OCI-LY7 (cell line): ENCODE measurements around the gene ALOX15B. TPM values are rescaled to one million over a fixed set of nuclear protein-coding genes. Genes with fewer than 3 reads are reported as not detected.
"Not testable (repeated sequence)": the region's sequence is repeated elsewhere in the genome, so short reads cannot be mapped to it uniquely, and the experiment has no call there.

Experiments used
- BruUV-seq: library from RNA; stranded (reverse); fragments of 400-500 nt; replicated peaks from 2 replicates; lab custom pipeline; 2021; lab: Mats Ljungman, UMichigan
- CTCF ChIA-PET: fragments of 300-600 bp; sonication (Branson Sonifier 250); formaldehyde crosslinking; loops from one replicate; lab custom pipeline; 2022; ENCODE audit warnings: antibody characterized with exemption; ENCODE audit not compliant: unreplicated experiment; lab: Charles Lee
- POLR2A ChIA-PET: fragments of 300-600 bp; sonication (Branson Sonifier 250); formaldehyde crosslinking; loops from one replicate; lab custom pipeline; 2022; ENCODE audit warnings: antibody characterized with exemption; lab: Charles Lee
- DNase-seq: peaks from one replicate; pipeline ENCODE4 v3.0.0-alpha.2; 2015; ENCODE audit warnings: low spot score
- H2AFZ ChIP-seq: fragments of 200-600 bp; sonication (generic), shearing (Covaris generic); 2 replicates; pipeline ENCODE4 v1.6.1; 2014; ENCODE audit warnings: mild to moderate bottlenecking, antibody characterized with exemption, low read length, moderate library complexity
- H3K27ac ChIP-seq: fragments of 200-600 bp; sonication (generic); 2 replicates; pipeline ENCODE4 v1.5.1; 2014; ENCODE audit warnings: mixed run types, low read depth, mild to moderate bottlenecking, moderate library complexity, low read length, inconsistent platforms; ENCODE audit not compliant: poor library complexity, severe bottlenecking
- H3K36me3 ChIP-seq: fragments of 200-600 bp; sonication (generic); 2 replicates; pipeline ENCODE4 v1.6.1; 2014; ENCODE audit warnings: mild to moderate bottlenecking, antibody characterized with exemption, low read length, moderate library complexity, mixed read lengths; ENCODE audit not compliant: insufficient read depth
- H3K4me1 ChIP-seq: fragments of 200-600 bp; sonication (generic); 2 replicates; pipeline ENCODE4 v1.5.1; 2014; ENCODE audit warnings: mild to moderate bottlenecking, low read length; ENCODE audit not compliant: insufficient read depth, poor library complexity, severe bottlenecking
- H3K4me2 ChIP-seq: fragments of 200-600 bp; sonication (generic); 2 replicates; pipeline ENCODE4 v1.6.1; 2014; ENCODE audit warnings: mild to moderate bottlenecking, low read length
- H3K4me3 ChIP-seq: fragments of 200-600 bp; sonication (generic); 2 replicates; pipeline ENCODE4 v1.5.1; 2014; ENCODE audit warnings: mild to moderate bottlenecking, low read depth, low read length; ENCODE audit not compliant: poor library complexity, severe bottlenecking
- H3K79me2 ChIP-seq: fragments of 200-600 bp; sonication (generic); 2 replicates; pipeline ENCODE4 v1.6.1; 2016; ENCODE audit warnings: low read depth, mild to moderate bottlenecking, low read length, moderate library complexity, mixed read lengths; ENCODE audit not compliant: insufficient read depth
- H3K9me2 ChIP-seq: fragments of 200-600 bp; sonication (generic); 2 replicates; pipeline ENCODE4 v1.6.1; 2016; ENCODE audit warnings: mild to moderate bottlenecking, low read length, mixed read lengths; ENCODE audit not compliant: insufficient read depth
- H3K9me3 ChIP-seq: fragments of 200-600 bp; sonication (generic); 2 replicates; pipeline ENCODE4 v1.6.1; 2014; ENCODE audit warnings: mild to moderate bottlenecking, mixed run types, low read length, mixed read lengths
- H4K20me1 ChIP-seq: fragments of 200-600 bp; sonication (generic); 2 replicates; pipeline ENCODE4 v1.6.1; 2014; ENCODE audit warnings: mild to moderate bottlenecking, antibody characterized with exemption, low read length, moderate library complexity, mixed read lengths; ENCODE audit not compliant: insufficient read depth
- EZH2phosphoT487 ChIP-seq: fragments of 200-600 bp; sonication (generic); IDR thresholded peaks from 2 replicates; pipeline ENCODE4 v1.6.1; 2018; ENCODE audit warnings: low read depth, borderline replicate concordance, mild to moderate bottlenecking, mixed run types, antibody characterized with exemption, low read length, moderate library complexity, mixed read lengths
- intact Hi-C: fragments of 100-400 bp; cut with micrococcal nuclease; formaldehyde crosslinking; loops from one replicate; pipeline ENCODE4 v1.10.0; 2022; ENCODE audit not compliant: unreplicated experiment
- total RNA-seq, 2 experiments: library from RNA; depleted of rRNA in 1 of 2; stranded (reverse); fragments of >200 nt in 1 of 2; shearing (Covaris generic) in 1 of 2; gene quantifications; 2 replicates each; pipeline ENCODE4 v1.2.3, GENCODE V29; 2014 to 2022
- TF ChIP-seq, protein P1 (sequence below): fragments of 200-600 bp; sonication (generic); conservative IDR thresholded peaks from 2 replicates; pipeline ENCODE4 v1.5.1; 2014; ENCODE audit warnings: mild to moderate bottlenecking, antibody characterized with exemption, low read length, moderate library complexity, mixed read lengths

The ALOX15B gene
- total RNA-seq, 2 experiments from 2014 or later, result not detected

- no peaks in the 10 kb centered on the region for H3K79me2 ChIP-seq
- H3K36me3 ChIP-seq, result no peaks in the 10 kb centered on the region
- H2AFZ ChIP-seq, result no peak overlapping the region
- ChIA-PET POLR2A (interaction anchor here (0.6 kb wide), 1 partner anchor 372 kb away, joined by 3 read pairs; no protein-coding TSS in a partner anchor), CTCF (interaction anchor here (0.6 kb wide), 1 partner anchor 16 kb away, joined by 3 read pairs; no protein-coding TSS in a partner anchor)
- BruUV-seq, result no TSS peak
- no peak for TF ChIP-seq EZH2phosphoT487
- TF ChIP-seq, protein P1, sequence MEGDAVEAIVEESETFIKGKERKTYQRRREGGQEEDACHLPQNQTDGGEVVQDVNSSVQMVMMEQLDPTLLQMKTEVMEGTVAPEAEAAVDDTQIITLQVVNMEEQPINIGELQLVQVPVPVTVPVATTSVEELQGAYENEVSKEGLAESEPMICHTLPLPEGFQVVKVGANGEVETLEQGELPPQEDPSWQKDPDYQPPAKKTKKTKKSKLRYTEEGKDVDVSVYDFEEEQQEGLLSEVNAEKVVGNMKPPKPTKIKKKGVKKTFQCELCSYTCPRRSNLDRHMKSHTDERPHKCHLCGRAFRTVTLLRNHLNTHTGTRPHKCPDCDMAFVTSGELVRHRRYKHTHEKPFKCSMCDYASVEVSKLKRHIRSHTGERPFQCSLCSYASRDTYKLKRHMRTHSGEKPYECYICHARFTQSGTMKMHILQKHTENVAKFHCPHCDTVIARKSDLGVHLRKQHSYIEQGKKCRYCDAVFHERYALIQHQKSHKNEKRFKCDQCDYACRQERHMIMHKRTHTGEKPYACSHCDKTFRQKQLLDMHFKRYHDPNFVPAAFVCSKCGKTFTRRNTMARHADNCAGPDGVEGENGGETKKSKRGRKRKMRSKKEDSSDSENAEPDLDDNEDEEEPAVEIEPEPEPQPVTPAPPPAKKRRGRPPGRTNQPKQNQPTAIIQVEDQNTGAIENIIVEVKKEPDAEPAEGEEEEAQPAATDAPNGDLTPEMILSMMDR, result no peak
- peaks cover 10% of the 10 kb centered on the region for H3K4me1 ChIP-seq
- H3K4me3 ChIP-seq, result no peak overlapping the region
- H3K9me2 ChIP-seq, result no peaks in the 10 kb centered on the region
- H3K27ac ChIP-seq, result no peak overlapping the region
- intact Hi-C loops, result no loop called here
- H3K9me3 ChIP-seq, result no peaks in the 10 kb centered on the region
- no peak for DNase-seq
- no peak overlapping the region for H3K4me2 ChIP-seq
- no peaks in the 10 kb centered on the region for H4K20me1 ChIP-seq
Measured at GRCh38 chr17:8075574-8076342, 36.9 kb downstream of the ALOX15B start.

DNA sequence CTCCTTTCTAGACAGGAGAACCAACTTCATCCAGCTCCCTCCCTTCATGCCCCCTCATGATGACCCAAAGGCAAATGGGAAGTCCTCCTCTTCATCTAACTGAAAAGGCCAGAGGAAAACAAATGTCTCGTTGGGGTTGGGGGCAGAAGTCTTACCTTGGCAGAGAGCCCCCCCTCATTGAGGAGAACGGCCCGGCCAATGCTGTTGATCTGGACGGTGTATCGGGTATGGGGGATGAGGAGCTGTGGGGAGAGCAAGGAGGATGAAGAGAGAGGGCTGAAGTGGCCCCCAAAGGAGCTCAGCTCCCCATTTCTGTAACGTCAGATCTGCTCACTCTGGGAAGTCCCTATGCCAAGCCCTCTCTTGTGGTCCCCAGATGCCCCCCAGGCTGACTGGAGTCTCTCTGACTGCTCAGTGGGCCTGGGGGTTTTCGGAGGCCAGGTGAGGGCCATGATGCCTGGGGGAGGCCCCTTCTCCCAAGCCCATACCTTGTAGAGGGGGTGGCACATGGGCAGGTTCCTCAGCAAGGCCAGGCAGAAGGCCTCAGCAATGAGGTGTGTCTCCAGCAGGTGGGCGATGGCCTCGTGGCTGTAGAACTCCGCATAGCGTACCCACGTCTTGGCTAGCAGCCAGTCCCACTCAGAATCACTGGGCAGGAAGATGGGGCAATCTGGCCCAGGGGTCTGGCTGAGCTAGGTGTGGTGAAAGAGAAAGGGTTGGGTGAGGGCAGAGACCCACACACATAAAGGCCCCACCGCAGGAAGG is 37.8 kb downstream of the ALOX15B start:
- H3K4me1 ChIP-seq, result peaks cover 10% of the 10 kb centered on the region
- H3K9me3 ChIP-seq, result no peaks in the 10 kb centered on the region
- no peaks in the 10 kb centered on the region for H4K20me1 ChIP-seq
- ChIA-PET POLR2A (interaction anchor here (0.6 kb wide), 1 partner anchor 373 kb away, joined by 3 read pairs; no protein-coding TSS in a partner anchor), CTCF (interaction anchor here (0.6 to 1.3 kb wide), 2 partner anchors 16 to 17 kb away, joined by 3 read pairs; no protein-coding TSS in a partner anchor)
- H3K4me2 ChIP-seq, result no peak overlapping the region
- no peak for DNase-seq
- no peaks in the 10 kb centered on the region for H3K79me2 ChIP-seq
- no peaks in the 10 kb centered on the region for H3K9me2 ChIP-seq
- TF ChIP-seq EZH2phosphoT487, result no peak
- TF ChIP-seq, protein P1, result no peak
- H3K27ac ChIP-seq, result no peak overlapping the region
- intact Hi-C loops, result no loop called here
- H3K36me3 ChIP-seq, result 0 out of 2 replicates have a peak, but pooled peaks cover 3% of the 10 kb centered on the region
- BruUV-seq, result no TSS peak
- H3K4me3 ChIP-seq, result no peak overlapping the region
- no peak overlapping the region for H2AFZ ChIP-seq

DNA sequence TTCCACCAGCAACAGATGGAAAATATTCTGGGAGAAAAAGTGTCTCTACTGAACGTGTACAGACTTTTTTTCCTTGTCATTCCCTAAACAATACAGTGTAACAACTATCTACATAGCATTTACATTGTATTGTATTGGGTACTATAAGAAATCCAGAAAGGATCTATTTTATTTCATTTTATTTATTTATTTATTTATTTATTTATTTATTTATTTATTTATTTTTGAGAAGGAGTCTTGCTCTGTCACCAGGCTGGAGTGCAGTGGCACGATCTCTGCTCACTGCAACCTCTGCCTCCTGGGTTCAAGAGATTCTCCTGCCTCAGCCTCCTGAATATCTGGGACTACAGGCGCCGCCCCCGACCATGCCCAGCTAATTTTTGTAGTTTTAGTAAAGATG is 39.1 kb downstream of the ALOX15B start:
- peaks cover 10% of the 10 kb centered on the region for H3K4me1 ChIP-seq
- not testable (repeated sequence) for H4K20me1 ChIP-seq, BruUV-seq, DNase-seq, H3K36me3 ChIP-seq, H2AFZ ChIP-seq, H3K79me2 ChIP-seq, H3K4me3 ChIP-seq, H3K4me2 ChIP-seq, H3K27ac ChIP-seq, H3K9me3 ChIP-seq, H3K9me2 ChIP-seq
- CTCF ChIA-PET, result interaction anchor here (1.3 kb wide), 1 partner anchor 17 kb away, joined by 3 read pairs; no protein-coding TSS in a partner anchor
- intact Hi-C loops, result loop anchor here (2.0 kb wide), 1 partner anchor 17 kb away; no protein-coding TSS in a partner anchor
- POLR2A ChIA-PET, result interaction anchor here (1.4 kb wide), 1 partner anchor 10 kb away, joined by 6 read pairs; the partner anchor contains the start of gene ALOX12B
